Coronary artery (tissue), 2 donors: ENCODE data around the gene USP2.

Experiments
- DNase-seq: peaks from one replicate; pipeline ENCODE4 v3.0.0-alpha.2; 2017; ENCODE audit warnings: low spot score
- H3K27ac ChIP-seq, 2 donors: fragments of 200-600 bp; sonication (generic); one replicate each; pipeline ENCODE4 v1.5.1; 2016 to 2019
- H3K4me3 ChIP-seq: fragments of 200-600 bp; sonication (generic); 2 replicates; pipeline ENCODE4 v1.5.1; 2016; ENCODE audit warnings: mild to moderate bottlenecking, moderate library complexity
- CTCF ChIP-seq: fragments of 200-600 bp; sonication (generic); IDR thresholded peaks from one replicate; pipeline ENCODE4 v1.5.1; 2019; ENCODE audit warnings: antibody characterized with exemption

The USP2 gene

GRCh38 chr11:119377961-119378667, 3.4 kb downstream of the USP2 start:
- TF ChIP-seq CTCF, result no peak
- no peak for DNase-seq

GRCh38 chr11:119377112-119377901, 4.2 kb downstream of the USP2 start:
- DNase-seq, result no peak
- TF ChIP-seq CTCF, result no peak
- Histone ChIP-seq H3K4me3 (no peak overlapping the region), H3K27ac (peak overlapping the region in 1 of 2 donors; percentile 18)

More at GRCh38 chr11:119377961-119378667, 3.4 kb downstream of the USP2 start:
- Histone ChIP-seq H3K4me3 (no peak overlapping the region), H3K27ac (no peak overlapping the region)

- H3K4me3 ChIP-seq, result peak overlapping the region; percentile 5
- peak overlapping the region; percentile 82 to 90 for H3K27ac ChIP-seq
- TF ChIP-seq CTCF, result no peak
- DNase-seq, result no peak
Measured at GRCh38 chr11:119376197-119376847, 5.2 kb downstream of the USP2 start.

GRCh38 chr11:119375337-119376196, 5.9 kb downstream of the USP2 start:
- no peak for TF ChIP-seq CTCF
- peak overlapping the region; percentile 82 to 90 for H3K27ac ChIP-seq
- DNase-seq, result no peak
- peak overlapping the region; percentile 5 for H3K4me3 ChIP-seq

GRCh38 chr11:119374632-119375336, 6.7 kb downstream of the USP2 start:
- H3K27ac ChIP-seq, result peak overlapping the region; percentile 82 to 90
- H3K4me3 ChIP-seq, result no peak overlapping the region
- TF ChIP-seq CTCF, result no peak
- DNase-seq, result peak; percentile 38
